Chondrocyte (in vitro differentiated cells): ENCODE results near the gene A2M. TPM values are rescaled to one million over a fixed set of nuclear protein-coding genes. Genes with fewer than 3 reads are reported as not detected.

Source experiments
- DNase-seq: peaks from one replicate; pipeline ENCODE4 v3.0.0; 2021; ENCODE audit warnings: mixed read lengths, low spot score
- H3K27ac Mint-ChIP-seq: one replicate; pipeline ENCODE4 v1.8.0; 2021; ENCODE audit warnings: mild to moderate bottlenecking, moderate library complexity, mixed read lengths; ENCODE audit not compliant: unreplicated experiment
- H3K27me3 Mint-ChIP-seq: 2 replicates; pipeline ENCODE4 v1.8.0; 2021; ENCODE audit warnings: low read depth, mixed read lengths
- H3K36me3 Mint-ChIP-seq: 2 replicates; pipeline ENCODE4 v1.8.0; 2021; ENCODE audit warnings: low read depth, mixed read lengths
- H3K4me1 Mint-ChIP-seq: 2 replicates; pipeline ENCODE4 v1.8.0; 2021; ENCODE audit warnings: low read depth, mild to moderate bottlenecking, mixed read lengths
- H3K4me3 Mint-ChIP-seq: one replicate; pipeline ENCODE4 v1.8.0; 2021; ENCODE audit warnings: mild to moderate bottlenecking, moderate library complexity, mixed read lengths; ENCODE audit not compliant: unreplicated experiment
- H3K9me3 Mint-ChIP-seq: 2 replicates; pipeline ENCODE4 v1.8.0; 2021; ENCODE audit warnings: low read depth, mixed read lengths
- total RNA-seq: library from RNA; stranded (reverse); gene quantifications from 3 replicates; pipeline ENCODE4 v1.2.1, GENCODE V29; 2021
- TF ChIP-seq, protein P1 (sequence below): fragments of 200-600 bp; sonication (generic); IDR thresholded peaks from 2 replicates; pipeline ENCODE4 v1.5.0; 2021; ENCODE audit warnings: antibody characterized with exemption, mild to moderate bottlenecking, moderate library complexity

A2M gene
- total RNA-seq, 1 donor from 2014 or later, result 40.8 TPM

DNA sequence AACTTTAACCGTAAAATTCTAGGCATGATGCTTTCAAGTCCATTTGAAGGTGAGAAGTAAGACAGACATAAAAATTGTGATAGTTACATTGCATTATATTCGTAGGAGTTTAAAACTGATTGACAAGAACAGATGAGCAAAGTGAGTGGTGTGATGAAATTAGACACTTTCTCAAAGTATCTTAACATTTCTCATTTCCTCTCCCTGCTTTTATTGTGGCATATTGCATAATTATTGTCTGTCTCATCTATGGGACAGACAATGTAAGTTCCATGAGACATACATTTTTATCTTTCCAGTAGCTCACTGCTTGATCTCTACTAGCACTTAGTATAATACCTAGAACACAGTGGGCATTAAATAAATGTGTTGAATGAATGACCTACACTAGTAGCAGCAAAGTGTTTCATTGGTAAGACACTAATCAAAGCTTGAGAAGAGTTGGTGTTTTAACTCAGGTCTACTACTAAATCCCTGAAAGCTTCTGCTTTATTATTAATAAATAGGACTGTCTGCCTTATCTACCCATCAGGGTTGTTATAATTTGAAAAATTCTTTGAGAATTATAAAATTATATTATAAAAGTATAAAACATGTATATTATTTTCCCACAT lies 19.0 kb downstream of the A2M start:
- no peaks in the 10 kb centered on the region for H3K9me3 Mint-ChIP-seq
- TF ChIP-seq, protein P1, sequence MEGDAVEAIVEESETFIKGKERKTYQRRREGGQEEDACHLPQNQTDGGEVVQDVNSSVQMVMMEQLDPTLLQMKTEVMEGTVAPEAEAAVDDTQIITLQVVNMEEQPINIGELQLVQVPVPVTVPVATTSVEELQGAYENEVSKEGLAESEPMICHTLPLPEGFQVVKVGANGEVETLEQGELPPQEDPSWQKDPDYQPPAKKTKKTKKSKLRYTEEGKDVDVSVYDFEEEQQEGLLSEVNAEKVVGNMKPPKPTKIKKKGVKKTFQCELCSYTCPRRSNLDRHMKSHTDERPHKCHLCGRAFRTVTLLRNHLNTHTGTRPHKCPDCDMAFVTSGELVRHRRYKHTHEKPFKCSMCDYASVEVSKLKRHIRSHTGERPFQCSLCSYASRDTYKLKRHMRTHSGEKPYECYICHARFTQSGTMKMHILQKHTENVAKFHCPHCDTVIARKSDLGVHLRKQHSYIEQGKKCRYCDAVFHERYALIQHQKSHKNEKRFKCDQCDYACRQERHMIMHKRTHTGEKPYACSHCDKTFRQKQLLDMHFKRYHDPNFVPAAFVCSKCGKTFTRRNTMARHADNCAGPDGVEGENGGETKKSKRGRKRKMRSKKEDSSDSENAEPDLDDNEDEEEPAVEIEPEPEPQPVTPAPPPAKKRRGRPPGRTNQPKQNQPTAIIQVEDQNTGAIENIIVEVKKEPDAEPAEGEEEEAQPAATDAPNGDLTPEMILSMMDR, result no peak
- peaks cover 2% of the 10 kb centered on the region for H3K36me3 Mint-ChIP-seq
- H3K27me3 Mint-ChIP-seq, result no peaks in the 10 kb centered on the region
- no peak overlapping the region for H3K27ac Mint-ChIP-seq
- H3K4me1 Mint-ChIP-seq, result no peaks in the 10 kb centered on the region
- no peak overlapping the region for H3K4me3 Mint-ChIP-seq
- DNase-seq, result no peak

DNA sequence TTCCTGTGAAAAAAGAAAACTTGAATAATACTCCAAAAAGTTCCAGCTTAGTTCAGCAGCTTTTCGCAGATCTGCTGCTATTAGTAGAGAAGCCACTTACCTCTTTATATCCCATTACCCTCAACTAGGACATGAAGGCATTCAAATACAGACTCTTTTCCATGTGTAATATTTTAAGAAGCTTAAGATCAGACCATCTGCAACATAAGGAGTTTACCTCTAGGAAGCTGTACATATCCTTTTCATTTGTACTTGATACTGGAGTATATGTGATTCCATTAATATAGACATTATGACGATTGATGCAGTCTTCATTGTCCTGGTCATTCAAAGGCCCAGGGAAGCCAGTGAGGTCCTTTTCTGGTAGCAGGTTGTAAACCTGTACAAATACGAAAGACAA lies 20.4 kb downstream of the A2M start:
- DNase-seq, result no peak
- H3K27ac Mint-ChIP-seq, result no peak overlapping the region
- no peaks in the 10 kb centered on the region for H3K27me3 Mint-ChIP-seq
- no peak overlapping the region for H3K4me3 Mint-ChIP-seq
- TF ChIP-seq, protein P1, result no peak
- no peaks in the 10 kb centered on the region for H3K4me1 Mint-ChIP-seq
- peaks cover 2% of the 10 kb centered on the region for H3K36me3 Mint-ChIP-seq
- no peaks in the 10 kb centered on the region for H3K9me3 Mint-ChIP-seq

DNA sequence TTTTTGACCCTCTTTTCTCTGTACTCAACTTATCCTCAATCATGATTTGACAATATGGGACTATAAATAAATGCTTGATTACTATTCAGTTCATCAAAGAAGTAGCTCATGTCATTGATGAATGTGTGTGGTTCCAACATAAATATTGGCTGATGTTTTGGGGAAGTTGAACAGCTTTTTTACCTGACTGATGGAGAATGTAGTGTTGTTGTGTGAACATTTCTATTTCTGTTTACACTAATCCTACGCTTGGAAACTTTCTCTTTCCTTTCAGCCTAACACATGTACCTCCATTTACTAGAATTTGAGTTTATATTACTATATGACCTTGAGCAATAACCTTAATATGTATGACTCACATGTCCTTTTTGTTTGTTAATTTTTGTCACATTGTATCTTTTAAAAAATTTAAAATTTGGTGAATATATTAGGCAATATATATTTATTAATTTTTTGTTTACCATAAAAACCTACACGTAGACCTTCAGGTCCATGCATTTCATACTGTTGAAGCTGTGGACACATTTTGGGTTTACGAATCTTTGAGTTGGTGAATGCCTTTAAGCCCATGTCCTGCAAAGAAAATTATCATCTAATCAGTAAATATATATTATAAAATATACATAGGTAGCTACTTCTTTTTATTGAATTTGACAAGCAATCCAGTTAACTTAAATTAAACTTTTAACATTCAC lies 21.1 kb downstream of the A2M start:
- no peak overlapping the region for H3K27ac Mint-ChIP-seq
- H3K4me1 Mint-ChIP-seq, result no peaks in the 10 kb centered on the region
- no peaks in the 10 kb centered on the region for H3K27me3 Mint-ChIP-seq
- TF ChIP-seq, protein P1, result no peak
- peaks cover 2% of the 10 kb centered on the region for H3K36me3 Mint-ChIP-seq
- H3K9me3 Mint-ChIP-seq, result no peaks in the 10 kb centered on the region
- no peak for DNase-seq
- no peak overlapping the region for H3K4me3 Mint-ChIP-seq

DNA sequence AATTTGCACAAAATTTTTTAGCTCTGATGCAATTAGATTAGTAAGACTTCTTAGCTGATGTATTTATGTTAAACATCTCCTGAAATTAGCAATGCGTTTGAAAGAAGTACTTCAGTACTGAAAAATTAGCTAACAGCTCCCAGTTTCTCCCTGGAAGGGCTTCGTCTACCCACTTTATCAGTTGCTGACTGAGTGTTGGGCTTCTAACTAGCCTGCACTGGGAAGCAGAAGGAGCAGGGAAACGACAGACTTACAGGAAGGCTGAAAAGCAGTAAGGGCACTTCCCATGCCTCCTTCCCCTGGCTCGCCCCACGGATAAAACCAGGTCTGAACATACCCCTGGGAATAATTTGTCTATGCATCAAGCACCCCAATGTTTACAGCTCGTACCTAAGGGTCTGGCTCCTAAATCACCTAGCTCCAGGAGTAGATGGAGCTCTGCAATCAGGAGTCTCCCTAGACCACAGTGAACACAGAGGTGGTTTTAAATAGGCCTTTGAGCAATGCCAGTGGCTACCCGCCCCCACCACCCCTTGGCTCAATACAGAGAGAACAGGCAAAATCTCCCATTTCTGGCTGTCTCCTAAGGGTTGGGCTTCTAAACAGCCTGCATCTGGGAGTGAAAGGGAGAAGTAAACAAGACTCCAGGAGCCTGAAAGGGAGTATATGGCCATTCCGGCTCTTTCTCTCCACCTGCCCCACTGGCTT lies 23.7 kb downstream of the A2M start:
- Mint-ChIP-seq H3K27ac (no peak overlapping the region), H3K4me3 (no peak overlapping the region), H3K9me3 (no peaks in the 10 kb centered on the region), H3K27me3 (no peaks in the 10 kb centered on the region), H3K36me3 (peaks cover 2% of the 10 kb centered on the region), H3K4me1 (no peaks in the 10 kb centered on the region)
- TF ChIP-seq, protein P1, result no peak
- no peak for DNase-seq

DNA sequence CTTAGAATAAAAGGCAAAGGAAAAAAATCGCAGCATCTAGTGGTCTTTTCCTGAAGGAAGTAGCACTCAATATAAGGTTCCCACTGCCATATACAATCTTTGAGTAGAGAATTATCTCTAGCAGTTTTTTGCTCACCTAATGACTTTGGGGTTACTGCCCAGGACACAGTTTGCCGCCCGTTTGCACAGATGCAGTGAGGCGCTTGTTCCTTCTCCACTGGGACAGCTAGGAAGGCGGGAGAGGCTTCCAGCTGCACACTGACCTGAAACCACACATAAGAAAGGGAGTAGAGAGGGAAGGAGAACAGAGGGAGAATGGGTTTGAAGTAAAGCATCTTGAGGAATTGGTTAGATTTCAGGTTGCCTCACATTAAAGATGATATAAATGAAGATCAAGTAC lies 25.5 kb downstream of the A2M start:
- Mint-ChIP-seq H3K27ac (no peak overlapping the region), H3K36me3 (no peaks in the 10 kb centered on the region), H3K27me3 (no peaks in the 10 kb centered on the region), H3K4me3 (no peak overlapping the region), H3K9me3 (peaks cover 6% of the 10 kb centered on the region), H3K4me1 (no peaks in the 10 kb centered on the region)
- no peak for DNase-seq
- TF ChIP-seq, protein P1, result no peak
